GM21360 (cell line): ENCODE measurements around the gene KRTAP10-8.
"Not testable (repeated sequence)": the region's sequence is repeated elsewhere in the genome, so short reads cannot be mapped to it uniquely, and the experiment has no call there.

Source experiments
- ATAC-seq: cut with Tn5 transposase; IDR thresholded peaks from one replicate; pipeline ENCODE4 v1.9.1; 2021; ENCODE audit warnings: mild to moderate bottlenecking, moderate library complexity; ENCODE audit not compliant: unreplicated experiment

KRTAP10-8 gene

GRCh38 chr21:44643741-44644310 lies 31.9 kb downstream of the KRTAP10-8 start:
- no peak for ATAC-seq

GRCh38 chr21:44644878-44645277 lies 33.0 kb downstream of the KRTAP10-8 start:
- ATAC-seq, result no peak

- ATAC-seq, result not testable (repeated sequence)
Measured at GRCh38 chr21:44646366-44647221, 34.7 kb downstream of the KRTAP10-8 start, which contains the start of gene KRTAP10-11. TSS of gene KRTAP10-11 (plus strand) at chr21:44646414. CDS start at chr21:44646459, 45 bp downstream.

GRCh38 chr21:44647222-44647552 lies 35.3 kb downstream of the KRTAP10-8 start:
- no peak for ATAC-seq

GRCh38 chr21:44648557-44649311 lies 36.9 kb downstream of the KRTAP10-8 start:
- ATAC-seq, result no peak

GRCh38 chr21:44649521-44650100 lies 37.7 kb downstream of the KRTAP10-8 start:
- no peak for ATAC-seq

- ATAC-seq, result no peak
Measured at GRCh38 chr21:44650265-44650972, 38.5 kb downstream of the KRTAP10-8 start.

- no peak for ATAC-seq
Measured at GRCh38 chr21:44650973-44651675, 39.2 kb downstream of the KRTAP10-8 start.

GRCh38 chr21:44653123-44653522 lies 41.2 kb downstream of the KRTAP10-8 start:
- ATAC-seq, result no peak

- ATAC-seq, result no peak
Measured at GRCh38 chr21:44653656-44654575, 42.0 kb downstream of the KRTAP10-8 start.

- no peak for ATAC-seq
Measured at GRCh38 chr21:44654576-44655175, 42.8 kb downstream of the KRTAP10-8 start, which contains the start of gene KRTAP12-4. TSS of gene KRTAP12-4 (minus strand) at chr21:44654659. CDS start at chr21:44654614, 45 bp downstream.

- ATAC-seq, result no peak
Measured at GRCh38 chr21:44656868-44657267, 45.0 kb downstream of the KRTAP10-8 start.

- no peak for ATAC-seq
Measured at GRCh38 chr21:44657635-44658540, 46.0 kb downstream of the KRTAP10-8 start, which contains the start of gene KRTAP12-3. TSS of gene KRTAP12-3 (plus strand) at chr21:44657932. CDS start at chr21:44657980, 48 bp downstream.

- ATAC-seq, result no peak
Measured at GRCh38 chr21:44658541-44658910, 46.6 kb downstream of the KRTAP10-8 start.

GRCh38 chr21:44658913-44659595 lies 47.2 kb downstream of the KRTAP10-8 start:
- no peak for ATAC-seq

- ATAC-seq, result not testable (repeated sequence)
Measured at GRCh38 chr21:44661567-44661966, 49.7 kb downstream of the KRTAP10-8 start.
